Stimulated activated CD8-positive, alpha-beta memory T cell treated with anti-CD3 and anti-CD28 coated beads, Interleukin-2, amount 100 ng/mL, for 1 hour (primary cell): Measurements from ENCODE around the gene HLA-DQA1.
"Not testable (repeated sequence)": the region's sequence is repeated elsewhere in the genome, so short reads cannot be mapped to it uniquely, and the experiment has no call there.

Experiments used
- DNase-seq, 2 donors: peaks; one replicate each; pipeline ENCODE4 v3.0.0-alpha.2; 2020; ENCODE audit warnings: low read depth in 2 of 2

Gene HLA-DQA1

DNA sequence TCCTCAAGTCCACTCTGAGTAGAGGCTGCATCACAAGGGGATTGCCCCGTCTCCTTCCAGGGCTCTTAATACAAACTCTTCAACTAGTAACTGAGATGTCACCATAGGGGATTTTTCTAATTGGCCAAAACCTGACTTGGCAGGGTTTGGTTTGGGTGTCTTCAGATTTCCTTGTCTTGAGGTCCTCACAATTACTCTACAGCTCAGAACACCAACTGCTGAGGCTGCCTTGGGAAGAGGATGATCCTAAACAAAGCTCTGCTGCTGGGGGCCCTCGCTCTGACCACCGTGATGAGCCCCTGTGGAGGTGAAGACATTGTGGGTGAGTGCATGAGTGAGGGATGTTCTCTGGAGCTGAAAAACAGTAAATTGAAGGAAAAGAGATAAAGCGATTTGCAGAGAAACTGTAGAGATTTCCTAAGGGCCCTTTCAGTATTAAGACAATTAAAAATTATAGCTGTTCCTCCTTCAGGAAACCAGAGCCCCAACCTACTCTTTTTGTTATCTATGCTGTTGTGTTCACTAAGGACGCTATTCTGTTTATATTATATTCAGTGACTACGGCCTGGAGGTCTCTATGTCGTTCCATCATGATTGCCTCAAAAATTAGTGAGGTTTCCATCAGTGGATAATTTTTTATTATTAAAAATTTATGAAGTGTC is at the start of gene HLA-DQA1:
Gene HLA-DQA1 (plus strand): TSS at position 188 of the 662 bp plus-strand sequence. CDS start 53 bp downstream, at position 241.
- DNase-seq: no peak

- DNase-seq: no peak
Measured at GRCh38 chr6:32588156-32588555, 49.0 kb upstream of the HLA-DQA1 start.

DNA sequence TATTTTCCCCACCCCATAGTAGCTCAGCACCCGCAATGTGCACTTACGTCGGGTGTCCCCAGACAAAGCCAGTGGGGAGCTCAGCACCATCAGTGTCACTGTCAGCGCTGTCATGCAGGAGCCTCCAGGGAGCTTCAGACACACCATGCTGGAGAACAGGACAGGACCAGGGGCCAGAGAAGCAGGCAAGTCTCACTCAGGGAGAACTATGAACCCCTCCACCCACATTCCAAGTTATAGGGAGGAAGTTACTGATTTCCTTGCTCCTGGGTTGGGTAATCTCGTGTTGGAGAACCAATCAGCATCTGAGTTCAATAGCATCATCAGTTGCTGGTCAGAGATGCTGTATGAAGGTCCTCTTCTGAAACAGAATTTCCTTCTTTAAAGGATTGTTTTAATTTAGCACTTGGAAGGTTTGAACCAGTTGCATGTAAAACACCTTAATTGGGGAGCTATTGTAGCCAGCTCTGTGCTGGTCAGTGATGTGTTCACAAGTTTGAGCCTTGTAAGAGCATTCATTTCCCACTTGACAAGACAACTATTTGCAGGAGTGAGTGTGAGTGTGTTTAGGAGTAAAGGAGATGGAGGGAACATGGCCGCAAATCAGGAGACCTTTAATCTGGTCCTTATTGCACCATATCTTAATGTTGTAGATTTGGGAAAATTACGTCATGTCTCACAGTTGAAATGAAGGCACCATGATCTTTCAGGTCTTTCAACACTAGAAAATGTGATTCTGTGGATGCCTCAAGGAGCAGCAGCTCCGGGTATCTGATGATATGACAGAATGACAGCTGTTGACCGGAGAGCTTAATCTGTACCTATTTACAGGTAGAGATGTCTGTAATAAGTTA is 47.4 kb upstream of the HLA-DQA1 start, which contains the start of gene HLA-DRB1:
Gene HLA-DRB1 (minus strand): TSS at position 253 of the 854 bp plus-strand sequence. CDS start 106 bp downstream, at position 147.
- no peak for DNase-seq

GRCh38 chr6:32590713-32591112 is 46.5 kb upstream of the HLA-DQA1 start:
- DNase-seq: not testable (repeated sequence)

DNA sequence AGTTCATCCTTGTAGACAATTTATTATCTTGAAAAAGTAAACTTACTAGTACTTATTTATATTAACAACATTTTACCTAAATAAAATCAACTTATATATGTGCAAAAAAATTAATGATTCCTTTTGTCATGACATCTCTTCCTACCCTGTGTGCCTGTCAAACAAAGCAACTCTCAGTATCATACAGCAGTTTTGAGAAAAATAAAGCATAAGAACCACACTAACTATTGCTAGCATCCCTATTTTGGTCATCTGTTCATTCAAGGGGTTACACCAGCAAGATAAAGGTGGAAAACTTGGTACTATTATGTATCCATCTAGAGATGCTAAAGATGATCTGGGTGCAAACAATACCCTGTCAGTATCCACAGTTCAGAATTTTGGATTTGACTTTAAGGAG is 40.2 kb upstream of the HLA-DQA1 start:
- DNase-seq: no peak

- DNase-seq: no peak
Measured at GRCh38 chr6:32602383-32602782, 34.8 kb upstream of the HLA-DQA1 start.

DNA sequence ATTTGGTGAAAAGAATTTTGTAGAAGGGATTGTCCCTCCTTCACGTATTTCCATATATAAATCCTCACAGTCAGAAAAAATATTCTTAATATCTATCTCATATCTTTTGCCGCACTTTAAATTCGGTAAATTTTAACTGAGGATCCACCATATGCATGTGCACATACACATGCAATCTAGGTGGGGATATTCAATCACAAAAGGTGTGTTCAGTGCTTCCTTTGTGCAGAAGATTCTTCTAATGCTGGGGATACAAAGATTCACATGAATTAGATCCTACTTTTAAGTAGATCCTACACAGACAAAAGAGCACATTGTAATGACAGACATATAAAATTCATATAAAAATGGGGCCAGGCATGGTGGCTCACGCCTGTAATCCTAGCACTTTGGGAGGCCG is 34.0 kb upstream of the HLA-DQA1 start:
- no peak for DNase-seq

- DNase-seq: no peak
Measured at GRCh38 chr6:32603888-32604287, 33.3 kb upstream of the HLA-DQA1 start.

DNA sequence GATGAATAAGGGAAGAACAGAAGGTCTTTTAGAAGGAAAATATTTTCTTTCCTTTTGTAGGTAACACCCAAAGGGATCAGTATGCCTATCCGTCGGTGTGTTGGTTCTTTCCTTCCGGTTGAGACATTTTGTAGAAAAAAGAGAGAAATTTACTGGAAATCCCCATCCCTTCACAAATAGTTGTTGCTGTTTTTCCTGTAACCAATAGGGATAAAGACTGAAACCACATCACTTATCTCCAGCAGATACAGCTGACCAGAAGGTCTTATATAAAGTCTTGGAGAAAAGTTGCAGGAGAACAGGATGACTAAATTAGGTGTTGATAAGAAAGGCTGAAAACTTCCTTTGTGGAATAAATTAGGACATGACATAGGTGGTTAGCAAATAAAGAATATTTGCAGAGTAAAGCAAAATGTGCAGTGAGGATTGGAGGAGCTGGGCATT is 32.8 kb upstream of the HLA-DQA1 start:
- no peak for DNase-seq

- no peak for DNase-seq
Measured at GRCh38 chr6:32607263-32607987, 29.8 kb upstream of the HLA-DQA1 start.

DNA sequence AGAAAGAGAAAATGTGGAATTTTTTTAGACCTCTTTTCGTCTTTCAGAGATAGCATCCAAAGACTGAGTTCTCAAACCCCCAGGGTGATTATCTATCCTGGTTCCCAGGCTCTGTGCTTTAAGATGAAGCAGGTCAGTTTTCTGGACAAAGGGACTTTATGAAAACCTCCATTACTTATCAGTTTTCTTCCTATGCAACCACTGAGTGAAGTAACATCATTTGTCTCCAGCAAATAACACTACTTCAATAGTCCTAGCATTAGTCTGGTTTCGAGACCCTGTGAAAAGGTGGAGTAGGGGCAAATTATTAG is 29.3 kb upstream of the HLA-DQA1 start:
- no peak for DNase-seq

DNA sequence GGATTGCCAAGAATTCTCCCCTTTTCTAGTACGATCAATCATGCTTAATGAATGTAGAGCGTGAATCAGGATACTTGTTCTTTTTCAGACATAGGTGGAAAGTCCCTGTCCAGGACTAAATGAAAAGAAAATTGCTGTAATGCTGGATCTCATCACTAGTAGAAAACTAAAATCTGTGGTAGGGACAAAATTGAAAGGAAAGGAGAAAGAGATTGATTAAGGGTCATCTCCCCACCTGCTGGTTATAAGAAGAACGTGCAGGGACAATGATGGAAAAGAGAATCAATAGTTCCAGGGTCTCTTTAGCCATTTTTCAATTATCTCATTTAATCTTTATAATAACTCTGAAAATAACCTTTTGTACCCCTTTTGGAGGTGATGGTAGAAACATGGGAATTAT is 28.8 kb upstream of the HLA-DQA1 start:
- DNase-seq: no peak

- DNase-seq: no peak
Measured at GRCh38 chr6:32609391-32609730, 27.8 kb upstream of the HLA-DQA1 start.

- no peak for DNase-seq
Measured at GRCh38 chr6:32609731-32610640, 27.2 kb upstream of the HLA-DQA1 start.

GRCh38 chr6:32610682-32611296 is 26.4 kb upstream of the HLA-DQA1 start:
- DNase-seq: no peak

DNA sequence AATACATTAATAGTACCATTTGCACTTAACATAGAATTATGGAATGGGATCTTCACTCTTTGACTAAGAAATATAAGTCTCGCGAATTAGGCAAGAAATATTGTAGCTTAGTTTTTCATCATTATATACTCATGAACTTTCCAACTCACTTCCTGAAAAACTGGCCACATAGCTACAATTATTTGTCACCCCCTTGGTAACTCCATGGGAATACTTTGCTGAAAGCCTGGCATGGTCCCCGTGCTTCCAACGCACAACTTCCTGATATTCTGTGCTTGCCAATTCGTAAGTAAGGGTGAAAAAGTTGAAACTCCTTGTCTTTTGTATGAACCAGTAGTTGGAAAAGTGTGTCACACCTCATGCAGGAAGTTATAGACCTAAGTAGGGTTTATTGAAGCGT is 23.7 kb upstream of the HLA-DQA1 start:
- no peak for DNase-seq

DNA sequence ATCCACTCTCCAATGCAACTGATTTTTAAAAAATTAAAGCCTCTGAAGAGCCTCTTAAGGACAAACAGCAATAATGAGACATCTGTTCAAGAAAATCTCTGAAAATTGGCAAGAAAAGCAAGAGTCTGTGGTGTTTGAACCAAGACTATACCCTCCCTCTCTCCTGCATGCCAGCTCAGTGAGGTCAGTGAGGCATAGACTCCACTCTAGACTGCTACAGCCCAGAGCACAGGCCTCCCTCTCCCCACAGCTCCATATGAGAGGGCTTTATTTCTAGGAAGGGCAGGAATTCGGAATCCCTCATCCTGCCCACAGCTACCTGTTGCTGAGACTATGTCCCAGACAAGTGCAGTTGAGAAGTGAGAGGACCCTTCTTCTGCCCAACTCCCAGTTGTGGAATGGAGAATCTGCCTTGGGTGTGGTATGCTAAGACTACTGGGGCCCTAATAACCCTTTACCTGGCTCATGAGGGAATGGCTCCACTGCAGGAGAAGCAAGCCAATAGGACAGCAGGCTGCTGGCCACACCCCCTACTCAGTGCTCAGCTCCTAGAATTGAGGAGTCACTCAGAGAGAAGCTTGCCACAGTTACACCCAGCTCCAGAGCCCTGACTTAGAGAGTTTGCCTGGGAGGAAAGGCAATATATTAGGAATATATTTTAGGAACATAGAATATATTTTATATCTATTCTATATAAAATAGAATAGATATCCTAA is 22.7 kb upstream of the HLA-DQA1 start:
- DNase-seq: no peak

DNA sequence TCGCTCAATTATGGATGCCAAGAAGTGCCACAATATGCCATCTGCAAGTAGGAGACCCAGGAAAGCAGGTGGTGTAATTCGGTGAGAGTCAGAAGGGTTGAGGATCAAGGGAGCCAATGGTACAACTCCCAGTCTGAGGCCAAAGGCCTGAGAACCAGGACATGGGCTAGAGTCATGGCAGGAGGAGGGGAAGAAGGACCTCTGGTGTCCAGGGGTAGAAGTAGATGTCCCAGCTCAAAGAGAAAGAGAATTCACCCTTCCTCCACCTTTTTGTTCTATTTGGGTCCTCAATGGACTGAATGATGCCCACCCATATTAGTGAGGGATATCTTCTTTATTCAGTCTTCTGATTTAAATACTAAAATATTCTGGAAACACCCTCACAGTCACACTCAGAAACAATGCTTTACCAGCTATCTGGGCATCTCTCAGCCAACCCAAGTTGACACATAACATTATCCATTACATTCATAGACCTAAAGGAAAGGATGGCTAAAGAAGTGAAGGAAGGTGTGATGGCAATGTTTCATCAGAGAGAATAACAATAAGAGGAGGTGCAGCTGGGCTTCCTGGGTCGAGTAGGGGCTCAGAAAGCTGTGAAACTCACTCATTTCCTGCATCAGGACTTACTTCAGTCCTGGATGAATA is 21.2 kb upstream of the HLA-DQA1 start:
- DNase-seq: no peak

- no peak for DNase-seq
Measured at GRCh38 chr6:32617751-32618150, 19.5 kb upstream of the HLA-DQA1 start.

DNA sequence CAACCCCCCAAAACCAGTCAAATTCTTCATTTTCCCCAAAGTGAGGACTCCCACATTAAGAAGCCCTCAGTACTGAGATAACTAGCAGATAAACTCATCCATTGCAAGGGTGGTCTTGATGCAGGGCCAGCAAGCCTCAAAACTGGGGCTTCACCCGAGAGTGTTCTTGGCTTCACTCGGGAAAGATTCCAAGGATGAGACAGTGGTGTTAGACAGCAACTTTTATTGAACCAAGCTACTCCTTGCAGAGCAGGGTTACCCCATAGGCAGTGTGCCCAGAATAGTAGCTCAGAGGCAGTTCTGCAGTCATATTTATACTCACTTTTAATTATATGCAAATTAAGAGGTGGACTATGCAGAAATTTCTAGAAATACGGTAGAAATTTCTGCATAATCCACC is 15.8 kb upstream of the HLA-DQA1 start:
- DNase-seq: no peak
